Measurements from ENCODE around the gene AATF.
A peak's percentile ranks its signal among the peaks of the same experiment; 100 is the strongest.

The AATF gene, protein sequence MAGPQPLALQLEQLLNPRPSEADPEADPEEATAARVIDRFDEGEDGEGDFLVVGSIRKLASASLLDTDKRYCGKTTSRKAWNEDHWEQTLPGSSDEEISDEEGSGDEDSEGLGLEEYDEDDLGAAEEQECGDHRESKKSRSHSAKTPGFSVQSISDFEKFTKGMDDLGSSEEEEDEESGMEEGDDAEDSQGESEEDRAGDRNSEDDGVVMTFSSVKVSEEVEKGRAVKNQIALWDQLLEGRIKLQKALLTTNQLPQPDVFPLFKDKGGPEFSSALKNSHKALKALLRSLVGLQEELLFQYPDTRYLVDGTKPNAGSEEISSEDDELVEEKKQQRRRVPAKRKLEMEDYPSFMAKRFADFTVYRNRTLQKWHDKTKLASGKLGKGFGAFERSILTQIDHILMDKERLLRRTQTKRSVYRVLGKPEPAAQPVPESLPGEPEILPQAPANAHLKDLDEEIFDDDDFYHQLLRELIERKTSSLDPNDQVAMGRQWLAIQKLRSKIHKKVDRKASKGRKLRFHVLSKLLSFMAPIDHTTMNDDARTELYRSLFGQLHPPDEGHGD

GRCh38 chr17:36948717-36949460, at the start of gene AATF:
Gene AATF, plus strand, starts transcription at chr17:36948954. Its CDS starts 172 bp downstream, at chr17:36949126.
- DNase-seq = peak; percentile 95

DNA sequence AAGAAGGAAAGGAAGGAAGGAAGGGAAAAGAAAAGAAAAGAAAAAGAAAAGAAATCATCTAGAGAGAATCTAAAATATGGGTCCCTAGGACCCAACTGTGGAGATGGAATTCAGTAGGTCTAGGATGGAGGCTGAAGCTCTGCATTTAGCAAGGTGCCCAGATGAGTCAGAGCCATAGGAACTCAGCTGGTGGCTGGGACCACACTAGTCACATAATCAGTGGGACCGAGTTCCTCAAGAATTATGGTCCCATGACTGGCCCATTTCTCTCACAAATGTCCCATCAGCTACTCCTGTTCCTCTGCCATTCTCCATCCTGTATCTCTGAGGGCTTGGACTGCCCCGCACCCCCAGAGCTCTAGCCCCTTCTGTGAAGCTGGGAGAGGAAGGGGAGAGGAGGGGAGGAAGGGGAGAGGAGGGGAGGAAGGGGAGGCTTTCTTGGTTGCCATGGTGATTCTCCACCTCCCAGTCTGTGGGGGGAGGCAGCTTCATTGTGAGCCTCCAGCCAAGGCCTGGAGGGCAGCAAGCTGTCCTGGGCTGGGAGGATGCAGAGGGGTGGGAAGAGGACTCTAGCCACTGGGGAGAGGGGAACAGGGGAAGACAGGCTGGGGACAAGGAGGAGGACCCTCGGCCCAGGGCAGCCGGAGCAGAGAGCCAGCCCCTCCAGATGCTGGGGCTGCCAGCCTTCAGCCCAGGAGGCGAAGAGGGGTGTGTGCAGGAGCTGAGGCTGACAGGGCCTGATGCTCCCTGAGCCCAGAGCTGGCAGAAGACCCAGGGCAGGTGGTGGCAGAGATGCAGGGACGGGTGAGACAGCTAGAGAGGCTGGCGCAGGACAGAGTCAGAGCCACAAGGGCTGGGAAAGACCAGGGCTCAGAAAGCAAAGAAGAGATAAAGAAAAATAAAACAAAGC, 49.2 kb upstream of the AATF start:
- DNase-seq = no peak

- DNase-seq = no peak
Observed at GRCh38 chr17:36900160-36900512, 48.6 kb upstream of the AATF start.

DNA sequence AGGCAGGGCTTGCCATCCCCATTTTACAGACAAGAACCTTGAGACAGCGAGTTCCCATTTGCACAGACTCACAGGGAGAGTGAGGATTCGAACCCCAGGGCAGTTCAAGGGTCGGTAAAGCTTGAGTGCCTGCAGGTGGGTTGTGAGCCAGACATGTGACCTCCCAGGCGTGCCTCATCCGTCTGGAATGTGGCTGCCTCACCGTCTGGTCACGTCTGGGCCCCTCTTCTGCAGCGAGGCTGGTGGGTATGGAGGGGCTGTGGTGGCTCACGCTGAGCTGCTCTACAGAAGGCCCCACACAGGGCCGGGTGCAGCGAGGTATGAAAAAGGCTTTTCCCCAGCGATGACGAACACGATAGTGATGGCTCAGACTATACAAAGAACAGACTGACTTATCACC, 47.2 kb upstream of the AATF start:
- peak; percentile 88 for DNase-seq

- DNase-seq = no peak
Observed at GRCh38 chr17:36907407-36907806, 41.3 kb upstream of the AATF start.

DNA sequence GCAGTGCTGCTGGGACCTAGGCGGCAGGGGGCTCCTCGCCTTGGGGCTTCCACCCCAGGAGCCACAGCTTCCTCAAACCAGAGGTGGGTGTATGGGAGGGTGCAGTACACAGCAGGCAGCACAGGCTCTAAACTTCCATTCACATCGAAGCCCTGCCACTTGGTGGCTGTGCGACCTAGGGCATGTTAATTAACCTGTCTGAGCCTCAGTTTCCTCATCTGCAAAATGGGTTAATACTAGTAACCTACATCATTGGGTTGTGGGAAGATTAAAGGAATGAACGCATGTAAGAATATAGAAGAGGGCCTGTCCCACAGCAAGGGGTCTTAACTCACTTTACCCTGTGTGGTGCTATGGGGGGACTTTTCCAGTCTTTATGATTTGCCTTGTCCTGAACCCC, 38.2 kb upstream of the AATF start:
- DNase-seq = no peak

DNA sequence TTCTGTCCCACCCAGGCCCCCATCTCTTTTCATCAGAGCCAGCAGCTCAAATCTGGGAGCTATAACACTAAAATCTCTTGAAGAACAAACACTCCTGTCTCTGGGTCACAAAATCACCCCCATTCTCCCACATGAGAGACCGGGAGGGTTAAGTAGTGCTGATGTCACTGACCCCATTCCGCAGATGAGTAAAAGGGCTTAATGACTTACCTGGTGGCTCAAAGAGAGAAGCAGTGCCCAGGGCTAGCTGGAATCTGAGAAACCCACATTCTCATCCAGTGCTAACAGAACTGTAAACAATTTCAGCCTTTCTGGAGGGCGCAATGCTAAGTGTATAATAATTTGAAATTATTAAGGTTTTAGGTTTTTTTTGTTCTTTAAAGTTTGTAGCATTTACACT, 37.8 kb upstream of the AATF start:
- no peak for DNase-seq

DNA sequence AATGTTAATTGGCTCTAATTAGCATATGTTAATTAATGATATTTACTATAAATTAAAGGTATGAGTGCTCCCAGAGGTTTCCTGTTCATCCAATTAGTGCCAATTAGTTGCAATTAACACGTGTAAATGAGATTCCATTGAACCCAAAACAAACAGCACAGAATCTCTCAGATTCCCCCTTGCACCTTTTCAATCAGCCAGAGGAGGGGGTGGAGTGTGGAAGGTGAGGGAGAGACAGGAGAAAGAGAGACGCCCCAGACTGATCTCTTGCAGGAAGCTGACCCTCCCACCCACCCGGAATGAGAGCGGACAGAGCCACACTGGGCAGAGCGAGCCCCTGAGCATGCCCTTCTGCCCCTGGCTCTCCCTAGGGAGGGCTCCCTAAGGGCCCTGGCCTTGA, 35.6 kb upstream of the AATF start:
- no peak for DNase-seq

- peak; percentile 66 for DNase-seq
Observed at GRCh38 chr17:36918211-36918691, 30.5 kb upstream of the AATF start.

GRCh38 chr17:36919407-36919968, 29.3 kb upstream of the AATF start:
- no peak for DNase-seq

DNA sequence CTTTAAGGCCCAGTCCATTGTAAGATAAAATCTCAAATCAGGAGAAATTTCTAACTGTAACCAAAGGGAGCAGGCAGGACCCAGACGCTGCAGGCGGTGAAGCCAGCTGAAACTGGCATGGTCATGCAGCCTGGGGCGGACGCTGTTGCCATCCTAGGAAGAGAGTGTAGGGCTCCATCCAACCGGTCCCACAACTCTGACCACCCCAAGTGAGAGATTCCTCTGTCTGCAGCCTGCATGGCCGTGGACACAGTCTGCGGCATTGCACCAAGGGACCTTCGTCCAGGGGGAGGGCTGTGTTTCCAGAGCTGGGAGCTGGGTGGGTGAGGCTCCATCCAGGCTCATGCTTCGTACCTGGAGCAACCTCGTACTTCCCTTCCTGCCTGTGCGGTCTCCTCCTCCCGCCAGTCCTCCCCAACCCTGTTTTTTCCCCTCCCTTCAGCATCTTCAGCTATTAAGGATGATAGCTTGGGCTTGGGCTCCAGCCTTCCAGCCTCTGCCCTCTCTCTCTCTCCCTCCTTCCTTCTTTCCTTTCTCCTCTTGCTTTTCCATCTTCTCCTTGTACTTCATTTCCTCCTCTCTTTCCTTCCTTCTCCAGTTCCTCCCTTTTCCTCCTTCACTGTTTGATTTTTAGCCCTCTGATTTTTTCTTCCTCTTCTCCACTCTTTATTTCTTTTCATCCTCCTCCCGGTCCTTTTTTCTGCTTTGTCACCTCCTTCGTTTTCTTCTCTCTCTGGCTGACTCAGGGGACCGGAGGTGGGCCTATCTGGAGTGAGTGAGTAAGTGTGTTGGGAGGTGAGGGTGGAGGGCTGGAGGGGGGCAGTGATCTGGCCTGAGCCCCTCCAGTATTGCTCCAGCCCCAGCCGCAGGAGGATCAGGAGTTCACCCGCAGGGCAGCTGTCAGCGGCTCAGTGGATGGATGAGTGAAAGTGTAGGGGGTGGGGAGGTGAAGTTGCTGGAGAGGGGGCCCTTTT, 28.4 kb upstream of the AATF start:
- DNase-seq = peak; percentile 64

GRCh38 chr17:36921095-36921851, 27.5 kb upstream of the AATF start:
- peak; percentile 62 for DNase-seq

- DNase-seq = no peak
Observed at GRCh38 chr17:36922175-36922574, 26.6 kb upstream of the AATF start.

GRCh38 chr17:36923814-36924221, 24.9 kb upstream of the AATF start:
- DNase-seq = no peak

GRCh38 chr17:36926226-36926625, 22.5 kb upstream of the AATF start:
- DNase-seq = no peak

- no peak for DNase-seq
Observed at GRCh38 chr17:36926701-36927100, 22.1 kb upstream of the AATF start.

DNA sequence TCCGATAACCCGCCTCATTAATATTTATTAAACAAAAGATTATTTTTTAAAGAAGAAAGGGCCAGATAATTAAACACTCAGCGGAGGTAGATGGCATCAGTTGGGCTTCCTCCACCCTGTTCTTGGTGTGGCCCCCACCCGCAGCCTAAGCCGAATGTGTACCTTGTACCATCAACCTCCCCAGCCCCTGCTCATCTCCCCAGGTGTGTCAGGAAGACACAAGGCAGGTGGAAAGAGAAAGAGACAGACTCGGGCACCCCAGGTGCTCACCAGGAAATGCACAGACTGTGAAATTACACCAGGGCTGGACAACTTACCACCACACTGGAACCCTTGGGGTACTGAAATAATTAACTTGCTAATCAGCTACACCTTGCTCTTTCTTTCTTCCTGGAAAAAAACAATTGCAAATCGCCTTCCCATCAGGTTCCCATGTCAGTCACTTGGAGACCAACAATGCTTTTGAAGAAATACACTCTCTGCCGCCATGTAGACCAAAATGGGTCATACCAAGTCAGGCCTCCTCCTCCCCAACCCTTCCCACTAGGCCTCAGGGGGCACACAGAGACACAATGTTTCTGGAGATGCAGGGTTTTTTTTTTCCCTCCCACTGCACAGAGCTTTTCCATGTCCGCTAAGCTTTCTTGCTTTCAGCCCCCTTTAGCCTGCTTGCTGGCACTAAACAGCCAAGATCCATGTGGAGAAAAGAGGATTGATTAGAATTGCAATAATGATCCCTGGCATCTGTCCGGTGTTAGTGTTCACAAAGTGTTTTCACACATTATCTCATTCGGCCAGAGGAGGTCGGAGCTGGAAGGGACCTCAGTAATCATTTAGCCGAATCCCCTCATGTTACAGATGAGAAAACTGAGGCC, 20.0 kb upstream of the AATF start:
- no peak for DNase-seq

GRCh38 chr17:36929851-36930582, 18.7 kb upstream of the AATF start:
- no peak for DNase-seq

GRCh38 chr17:36930583-36930900, 18.2 kb upstream of the AATF start:
- DNase-seq = no peak

Data from fibroblast of upper back skin (primary cell).